Erythroblast (primary cell): ENCODE data around the gene PPP1R3E.
"Not testable (repeated sequence)": the region's sequence is repeated elsewhere in the genome, so short reads cannot be mapped to it uniquely, and the experiment has no call there.

Experiments used
- GATA1 ChIP-seq: IDR thresholded peaks from 2 replicates; pipeline ENCODE4 v1.6.1; 2011; ENCODE audit warnings: low read depth, mild to moderate bottlenecking, control low read depth, low read length, moderate library complexity
- POLR2A ChIP-seq: IDR thresholded peaks from 2 replicates; pipeline ENCODE4 v1.6.1; 2011; ENCODE audit warnings: mild to moderate bottlenecking, low read length

DNA sequence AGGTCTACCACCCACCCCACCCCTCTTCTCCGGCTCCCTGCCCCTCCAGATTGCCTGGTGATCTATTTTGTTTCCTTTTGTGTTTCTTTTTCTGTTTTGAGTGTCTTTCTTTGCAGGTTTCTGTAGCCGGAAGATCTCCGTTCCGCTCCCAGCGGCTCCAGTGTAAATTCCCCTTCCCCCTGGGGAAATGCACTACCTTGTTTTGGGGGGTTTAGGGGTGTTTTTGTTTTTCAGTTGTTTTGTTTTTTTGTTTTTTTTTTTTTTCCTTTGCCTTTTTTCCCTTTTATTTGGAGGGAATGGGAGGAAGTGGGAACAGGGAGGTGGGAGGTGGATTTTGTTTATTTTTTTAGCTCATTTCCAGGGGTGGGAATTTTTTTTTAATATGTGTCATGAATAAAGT is 23.1 kb upstream of the PPP1R3E start:
- TF ChIP-seq POLR2A, GATA1: not testable (repeated sequence)
